CD4-positive, alpha-beta T cell (primary cell): ENCODE results near the gene TNXB. TPM values are rescaled to one million over a fixed set of nuclear protein-coding genes. Genes with fewer than 3 reads are reported as not detected.
"Not testable (repeated sequence)": the region's sequence is repeated elsewhere in the genome, so short reads cannot be mapped to it uniquely, and the experiment has no call there.

Experiments used
- ATAC-seq: fragments of 200-7000 bp; cut with Tn5 transposase; one replicate; pipeline ENCODE4 v1.10.0; 2022; ENCODE audit warnings: mild to moderate bottlenecking; ENCODE audit not compliant: poor library complexity
- CTCF ChIA-PET: fragments of 350-600 bp; sonication (Branson Sonifier 250); formaldehyde crosslinking; loops from one replicate; lab custom pipeline; 2021; ENCODE audit warnings: antibody characterized with exemption, inconsistent platforms; lab: Charles Lee
- POLR2A ChIA-PET: fragments of 350-600 bp; sonication (Branson Sonifier 250); formaldehyde crosslinking; loops from one replicate; lab custom pipeline; 2021; ENCODE audit warnings: antibody characterized with exemption, inconsistent platforms; lab: Charles Lee
- DNase-seq, 14 experiments: peaks; one replicate each; pipeline ENCODE4 v3.0.0-alpha.2; 2013 to 2020; ENCODE audit warnings: mixed read lengths in 2 of 14
- H3K27ac ChIP-seq, 2 donors: one replicate each; pipeline versions ENCODE4 v1.5.1 to v1.7.0; 2013; ENCODE audit warnings: low read length in 2 of 2, low read depth in 1 of 2, mild to moderate bottlenecking in 1 of 2
- H3K27me3 ChIP-seq, 2 experiments: 1 replicate in 1 of 2; 2 replicates in 1 of 2; pipeline versions ENCODE4 v1.6.1 to v1.7.0; 2013; ENCODE audit warnings: low read length in 2 of 2, control low read depth in 1 of 2, mild to moderate bottlenecking in 1 of 2, moderate library complexity in 1 of 2; ENCODE audit not compliant: insufficient read depth in 2 of 2, control insufficient read depth in 1 of 2
- H3K36me3 ChIP-seq: one replicate; pipeline ENCODE4 v1.6.1; 2013; ENCODE audit warnings: low read length, control low read depth; ENCODE audit not compliant: insufficient read depth
- H3K4me1 ChIP-seq: one replicate; pipeline ENCODE4 v1.6.1; 2013; ENCODE audit warnings: low read length, control low read depth; ENCODE audit not compliant: insufficient read depth
- H3K4me3 ChIP-seq: one replicate; pipeline ENCODE4 v1.5.1; 2013; ENCODE audit warnings: mild to moderate bottlenecking, low read length, moderate library complexity
- H3K9me3 ChIP-seq, 2 experiments: 1 replicate in 1 of 2; 2 replicates in 1 of 2; pipeline versions ENCODE4 v1.6.1 to v1.7.0; 2013; ENCODE audit warnings: low read length in 2 of 2, mild to moderate bottlenecking in 2 of 2, control low read depth in 1 of 2, moderate library complexity in 1 of 2; ENCODE audit not compliant: control insufficient read depth in 1 of 2, insufficient read depth in 1 of 2
- H3K27ac Mint-ChIP-seq: one replicate; pipeline ENCODE4 v1.8.0; 2020; ENCODE audit warnings: mixed read lengths
- H3K27me3 Mint-ChIP-seq: one replicate; pipeline ENCODE4 v1.8.0; 2021; ENCODE audit warnings: mixed read lengths
- H3K36me3 Mint-ChIP-seq: one replicate; pipeline ENCODE4 v1.8.0; 2021; ENCODE audit warnings: low read depth, mixed read lengths
- H3K4me1 Mint-ChIP-seq: one replicate; pipeline ENCODE4 v1.8.0; 2021; ENCODE audit warnings: low read depth, mixed read lengths
- H3K4me3 Mint-ChIP-seq: one replicate; pipeline ENCODE4 v1.8.0; 2020; ENCODE audit warnings: mild to moderate bottlenecking, mixed read lengths
- H3K9me3 Mint-ChIP-seq: one replicate; pipeline ENCODE4 v1.8.0; 2020; ENCODE audit warnings: mixed read lengths
- intact Hi-C, 2 experiments: fragments of 100-400 bp; cut with DNase I in 1 of 2; cut with micrococcal nuclease in 1 of 2; formaldehyde crosslinking; loops; one replicate each; pipeline versions ENCODE4 v1.15.1 to v1.9.0; 2023 to 2025; cut with DNase I, micrococcal nuclease
- total RNA-seq, 174 experiments: library from RNA in 2 of 174; stranded (reverse) in 2 of 174; gene quantifications; one replicate each; pipeline ENCODE4 v1.2.3 and lab custom pipeline; 2021 to 2026

Gene TNXB
- total RNA-seq, 2 experiments from 2014 or later, result 8.3 to 9.0 TPM

DNA sequence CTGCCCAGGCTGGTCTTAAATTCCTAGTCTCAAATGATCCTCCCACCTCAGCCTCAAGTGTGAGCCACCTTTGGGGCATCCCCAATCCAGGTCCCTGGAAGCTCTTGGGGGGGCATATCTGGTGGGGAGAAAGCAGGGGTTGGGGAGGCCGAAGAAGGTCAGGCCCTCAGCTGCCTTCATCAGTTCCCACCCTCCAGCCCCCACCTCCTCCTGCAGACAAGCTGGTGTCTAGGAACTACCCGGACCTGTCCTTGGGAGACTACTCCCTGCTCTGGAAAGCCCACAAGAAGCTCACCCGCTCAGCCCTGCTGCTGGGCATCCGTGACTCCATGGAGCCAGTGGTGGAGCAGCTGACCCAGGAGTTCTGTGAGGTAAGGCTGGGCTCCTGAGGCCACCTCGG is 70.3 kb downstream of the TNXB start:
- H3K9me3 ChIP-seq, ATAC-seq, H3K36me3 Mint-ChIP-seq, H3K27me3 Mint-ChIP-seq, H3K4me1 Mint-ChIP-seq, DNase-seq, H3K4me3 Mint-ChIP-seq, CTCF ChIA-PET, H3K27me3 ChIP-seq, POLR2A ChIA-PET, H3K36me3 ChIP-seq, H3K27ac ChIP-seq, H3K9me3 Mint-ChIP-seq, H3K27ac Mint-ChIP-seq, H3K4me3 ChIP-seq, intact Hi-C loops: not testable (repeated sequence)
- H3K4me1 ChIP-seq, result peaks cover 10% of the 10 kb centered on the region

DNA sequence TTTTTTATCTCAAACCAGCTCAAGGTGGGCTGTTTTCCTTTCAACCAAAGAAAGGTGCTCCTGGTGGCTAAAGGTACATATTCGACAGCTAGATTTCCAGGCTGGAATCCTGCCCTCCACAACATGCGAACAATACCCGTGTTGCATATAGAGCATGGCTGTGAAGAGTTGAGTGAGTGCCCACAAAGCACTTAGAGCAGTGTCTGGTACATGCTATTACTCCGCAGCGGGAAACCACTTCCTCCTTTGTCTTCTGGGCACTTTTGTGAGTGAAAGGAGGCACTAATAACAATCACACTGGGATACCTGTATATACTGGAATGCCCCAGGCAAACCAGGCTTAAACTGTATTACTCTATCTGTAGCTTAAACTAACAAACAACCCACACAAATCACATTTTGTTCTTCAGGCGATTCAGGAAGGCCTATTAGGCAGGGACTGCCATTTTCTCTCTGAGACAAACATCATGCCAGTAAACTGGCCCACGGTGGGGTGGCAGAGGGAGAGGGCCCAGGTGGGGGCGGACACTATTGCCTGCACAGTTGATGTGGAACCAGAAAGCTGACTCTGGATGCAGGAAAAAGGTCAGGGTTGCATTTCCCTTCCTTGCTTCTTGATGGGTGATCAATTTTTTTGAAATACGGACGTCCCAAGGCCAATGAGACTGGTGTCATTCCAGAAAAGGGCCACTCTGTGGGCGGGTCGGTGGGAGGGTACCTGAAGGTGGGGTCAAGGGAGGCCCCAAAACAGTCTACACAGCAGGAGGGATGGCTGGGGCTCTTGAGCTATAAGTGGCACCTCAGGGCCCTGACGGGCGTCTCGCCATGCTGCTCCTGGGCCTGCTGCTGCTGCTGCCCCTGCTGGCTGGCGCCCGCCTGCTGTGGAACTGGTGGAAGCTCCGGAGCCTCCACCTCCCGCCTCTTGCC is 71.3 kb downstream of the TNXB start, which contains the start of gene CYP21A2:
Gene CYP21A2 (plus strand): TSS at position 818 of the 927 bp plus-strand sequence. CDS start 8 bp downstream, at position 826.
- H3K4me3 Mint-ChIP-seq, H3K9me3 Mint-ChIP-seq, H3K27ac ChIP-seq, CTCF ChIA-PET, H3K9me3 ChIP-seq, H3K36me3 ChIP-seq, H3K4me3 ChIP-seq, POLR2A ChIA-PET, H3K27me3 ChIP-seq, H3K27me3 Mint-ChIP-seq, H3K4me1 Mint-ChIP-seq, DNase-seq, H3K36me3 Mint-ChIP-seq, intact Hi-C loops: not testable (repeated sequence)
- ATAC-seq, result peak; percentile 91
- peaks cover 10% of the 10 kb centered on the region for H3K4me1 ChIP-seq
- H3K27ac Mint-ChIP-seq, result peak within 1 kb of the TSS; percentile 69

DNA sequence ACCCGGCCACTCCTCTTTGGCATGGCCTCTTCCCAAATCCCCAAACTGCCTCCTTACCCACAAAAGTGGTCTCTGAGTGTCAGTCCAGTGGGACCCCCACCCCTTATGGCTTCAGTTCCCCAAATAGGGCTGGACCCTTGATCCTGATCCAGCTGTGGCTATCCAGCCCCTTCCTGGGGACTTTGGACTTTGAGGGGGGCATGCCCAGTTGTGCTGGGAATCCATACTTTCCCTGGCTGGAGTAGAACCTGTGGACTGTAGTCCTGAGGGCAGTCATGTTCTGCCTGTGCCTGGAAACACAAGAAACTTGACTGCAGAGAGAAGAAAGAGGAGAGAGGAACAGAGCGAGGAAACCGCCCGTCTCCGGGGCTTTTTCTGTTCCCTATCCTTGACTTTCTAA is 72.0 kb downstream of the TNXB start:
- H3K36me3 ChIP-seq, H3K9me3 ChIP-seq, H3K27me3 ChIP-seq, H3K27ac ChIP-seq, H3K4me1 Mint-ChIP-seq, H3K27me3 Mint-ChIP-seq, H3K4me3 Mint-ChIP-seq, H3K9me3 Mint-ChIP-seq, DNase-seq, CTCF ChIA-PET, POLR2A ChIA-PET, H3K36me3 Mint-ChIP-seq, H3K4me3 ChIP-seq, intact Hi-C loops, H3K27ac Mint-ChIP-seq, ATAC-seq: not testable (repeated sequence)
- H3K4me1 ChIP-seq, result peaks cover 10% of the 10 kb centered on the region

DNA sequence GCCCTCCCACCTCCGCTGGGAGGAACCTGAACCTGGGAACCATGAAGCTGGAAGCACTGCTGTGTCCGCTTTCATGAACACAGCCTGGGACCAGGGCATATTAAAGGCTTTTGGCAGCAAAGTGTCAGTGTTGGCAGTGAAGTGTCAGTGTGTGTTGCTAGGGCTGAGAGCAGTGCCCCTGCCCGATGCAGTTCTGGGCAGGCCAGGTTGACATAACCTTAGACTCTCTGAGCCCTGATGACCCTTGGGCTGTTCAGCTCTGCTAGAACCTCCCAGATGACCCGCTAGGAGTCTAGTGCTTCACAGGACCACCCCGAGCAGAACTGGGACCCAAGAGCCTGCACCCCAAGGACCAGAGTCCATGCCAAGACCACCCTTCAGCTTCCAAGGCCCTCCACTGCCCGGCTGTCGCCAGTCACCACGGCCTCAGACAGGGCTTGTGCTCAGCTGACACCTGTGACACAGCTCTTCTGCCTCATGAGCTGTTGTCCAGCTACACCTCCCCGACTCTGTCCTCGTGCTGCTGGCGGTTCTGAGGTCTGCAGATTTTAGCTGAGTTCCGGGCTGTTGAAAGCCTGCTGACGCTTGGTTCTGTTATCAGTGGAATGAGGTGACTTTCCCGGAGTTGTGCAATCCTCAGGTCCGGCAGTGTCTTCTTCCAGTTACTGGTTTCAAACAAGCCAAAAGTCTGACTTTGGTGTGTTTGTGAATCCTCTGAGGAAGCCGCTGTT is 73.7 kb downstream of the TNXB start:
- peaks cover 10% of the 10 kb centered on the region for H3K4me1 ChIP-seq
- H3K4me1 Mint-ChIP-seq, H3K27me3 Mint-ChIP-seq, H3K27ac Mint-ChIP-seq, ATAC-seq, intact Hi-C loops, H3K36me3 Mint-ChIP-seq, DNase-seq, H3K27ac ChIP-seq, H3K9me3 Mint-ChIP-seq, POLR2A ChIA-PET, H3K27me3 ChIP-seq, H3K4me3 ChIP-seq, H3K36me3 ChIP-seq, CTCF ChIA-PET, H3K4me3 Mint-ChIP-seq, H3K9me3 ChIP-seq: not testable (repeated sequence)

DNA sequence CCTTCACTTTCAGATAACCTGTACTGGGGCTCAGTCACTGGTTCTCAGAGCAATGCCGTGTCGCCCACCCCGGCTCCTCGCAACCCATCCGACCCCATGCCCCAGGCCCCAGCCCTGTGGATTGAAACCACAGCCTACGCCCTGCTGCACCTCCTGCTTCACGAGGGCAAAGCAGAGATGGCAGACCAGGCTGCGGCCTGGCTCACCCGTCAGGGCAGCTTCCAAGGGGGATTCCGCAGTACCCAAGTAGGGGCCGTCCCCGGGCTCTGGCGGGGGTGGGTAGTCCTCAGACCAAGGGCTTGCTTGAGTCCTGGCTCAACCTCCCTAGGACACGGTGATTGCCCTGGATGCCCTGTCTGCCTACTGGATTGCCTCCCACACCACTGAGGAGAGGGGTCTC is 79.6 kb downstream of the TNXB start:
- H3K27ac Mint-ChIP-seq, H3K27me3 Mint-ChIP-seq, H3K36me3 ChIP-seq, H3K4me1 Mint-ChIP-seq, H3K36me3 Mint-ChIP-seq, intact Hi-C loops, H3K9me3 Mint-ChIP-seq, ATAC-seq, DNase-seq, H3K27ac ChIP-seq, H3K9me3 ChIP-seq, H3K4me1 ChIP-seq, H3K4me3 ChIP-seq, CTCF ChIA-PET, H3K27me3 ChIP-seq, H3K4me3 Mint-ChIP-seq, POLR2A ChIA-PET: not testable (repeated sequence)

DNA sequence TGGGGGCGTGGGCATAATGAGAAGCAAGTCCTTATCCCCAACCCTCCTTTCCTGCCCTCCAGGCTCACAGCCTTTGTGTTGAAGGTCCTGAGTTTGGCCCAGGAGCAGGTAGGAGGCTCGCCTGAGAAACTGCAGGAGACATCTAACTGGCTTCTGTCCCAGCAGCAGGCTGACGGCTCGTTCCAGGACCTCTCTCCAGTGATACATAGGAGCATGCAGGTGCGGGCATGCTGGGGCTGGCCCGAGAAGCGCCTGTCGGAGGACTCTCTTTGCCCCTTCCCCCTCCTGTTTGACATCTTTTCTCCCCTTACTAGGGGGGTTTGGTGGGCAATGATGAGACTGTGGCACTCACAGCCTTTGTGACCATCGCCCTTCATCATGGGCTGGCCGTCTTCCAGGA is 80.5 kb downstream of the TNXB start:
- H3K27ac ChIP-seq, H3K4me3 Mint-ChIP-seq, H3K36me3 Mint-ChIP-seq, H3K9me3 ChIP-seq, H3K27me3 ChIP-seq, H3K27me3 Mint-ChIP-seq, ATAC-seq, H3K4me1 Mint-ChIP-seq, intact Hi-C loops, DNase-seq, H3K4me3 ChIP-seq, CTCF ChIA-PET, H3K9me3 Mint-ChIP-seq, H3K36me3 ChIP-seq, H3K4me1 ChIP-seq, POLR2A ChIA-PET, H3K27ac Mint-ChIP-seq: not testable (repeated sequence)

DNA sequence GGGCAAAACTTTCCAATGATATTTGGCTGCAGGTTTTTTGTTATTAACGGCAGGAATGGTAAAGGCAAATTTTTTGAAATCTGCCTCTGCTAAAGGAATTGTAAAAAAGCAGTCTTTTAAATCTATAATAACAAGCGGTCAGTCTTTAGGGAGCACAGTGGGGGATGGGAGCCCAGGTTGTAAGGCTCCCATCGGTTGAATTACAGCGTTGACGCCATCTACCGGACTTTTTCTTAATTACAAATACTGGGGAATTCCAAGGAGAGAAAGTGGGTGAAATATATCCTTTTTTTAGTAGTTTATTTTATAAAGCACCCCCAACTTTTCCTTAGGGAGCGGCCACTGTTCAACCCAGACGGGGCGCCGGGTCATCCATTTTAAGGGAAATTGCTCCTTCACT is 87.0 kb downstream of the TNXB start:
- H3K36me3 ChIP-seq, ATAC-seq, H3K4me1 ChIP-seq, H3K4me3 ChIP-seq, H3K27ac ChIP-seq, H3K4me3 Mint-ChIP-seq, H3K9me3 ChIP-seq, intact Hi-C loops, H3K4me1 Mint-ChIP-seq, H3K27me3 Mint-ChIP-seq, H3K27me3 ChIP-seq, CTCF ChIA-PET, H3K36me3 Mint-ChIP-seq, H3K27ac Mint-ChIP-seq, H3K9me3 Mint-ChIP-seq, DNase-seq, POLR2A ChIA-PET: not testable (repeated sequence)
